T-cell (primary cell): ENCODE results near the gene GCK. TPM values are rescaled to one million over a fixed set of nuclear protein-coding genes. Genes with fewer than 3 reads are reported as not detected.

ENCODE experiments used
- ATAC-seq, 4 experiments: fragments of 200-7000 bp in 3 of 4; fragments of 150-1000 bp in 1 of 4; cut with Tn5 transposase; replicated peaks in 1 of 4; 1 replicate in 3 of 4; 2 replicates in 1 of 4; pipeline ENCODE4 v1.10.0; 2021; ENCODE audit warnings: moderate library complexity in 3 of 4, mild to moderate bottlenecking in 2 of 4, moderate number of reproducible peaks in 1 of 4
- CTCF ChIA-PET, 2 donors: fragments of 300-600 bp; sonication (Branson Sonifier 250); formaldehyde crosslinking; loops; one replicate each; lab custom pipeline; 2022; ENCODE audit warnings: antibody characterized with exemption in 2 of 2; lab: Charles Lee
- POLR2A ChIA-PET, 2 donors: fragments of 300-600 bp; sonication (Branson Sonifier 250); formaldehyde crosslinking; loops; one replicate each; lab custom pipeline; 2022; ENCODE audit warnings: antibody characterized with exemption in 2 of 2; lab: Charles Lee
- DNase-seq, 35 experiments: peaks; one replicate each; pipeline versions ENCODE4 v3.0.0 to v3.0.0-alpha.2; 2013 to 2023
- H3K27ac ChIP-seq: one replicate; pipeline ENCODE4 v1.5.1; 2013; ENCODE audit warnings: low read length
- H3K27me3 ChIP-seq, 2 experiments: replicated peaks in 1 of 2; 1 replicate in 1 of 2; 2 replicates in 1 of 2; pipeline versions ENCODE4 v1.6.1 to v1.7.0; 2013; ENCODE audit warnings: low read length in 1 of 2, mixed read lengths in 1 of 2; ENCODE audit not compliant: control insufficient read depth in 2 of 2, insufficient read depth in 2 of 2; ENCODE audit errors: extremely low read depth in 1 of 2
- H3K36me3 ChIP-seq, 2 donors: 1 replicate in 1 of 2; 2 replicates in 1 of 2; pipeline versions ENCODE4 v1.6.1 to v1.7.0; 2013; ENCODE audit warnings: low read length in 1 of 2; ENCODE audit not compliant: control insufficient read depth in 2 of 2, insufficient read depth in 1 of 2; ENCODE audit errors: extremely low read depth in 1 of 2
- H3K4me1 ChIP-seq, 2 experiments: 1 replicate in 1 of 2; 2 replicates in 1 of 2; pipeline versions ENCODE4 v1.6.1 to v1.7.0; 2013; ENCODE audit warnings: low read length in 2 of 2, mixed read lengths in 1 of 2; ENCODE audit not compliant: insufficient read depth in 2 of 2, control insufficient read depth in 1 of 2; ENCODE audit errors: extremely low read depth in 1 of 2
- H3K4me3 ChIP-seq, 2 donors: 1 replicate in 1 of 2; 2 replicates in 1 of 2; pipeline versions ENCODE4 v1.5.1 to v1.7.0; 2013; ENCODE audit warnings: mild to moderate bottlenecking in 2 of 2, low read length in 1 of 2, moderate library complexity in 1 of 2; ENCODE audit not compliant: control insufficient read depth in 1 of 2; ENCODE audit errors: extremely low read depth in 1 of 2
- H3K9me3 ChIP-seq: 2 replicates; pipeline ENCODE4 v1.7.0; 2013
- H3K27ac Mint-ChIP-seq, 2 donors: one replicate each; pipeline ENCODE4 v1.8.0; 2020 to 2021; ENCODE audit warnings: mild to moderate bottlenecking in 2 of 2, mixed read lengths in 2 of 2
- H3K27me3 Mint-ChIP-seq, 2 donors: one replicate each; pipeline ENCODE4 v1.8.0; 2021 to 2022; ENCODE audit warnings: mixed read lengths in 2 of 2
- H3K36me3 Mint-ChIP-seq: one replicate; pipeline ENCODE4 v1.8.0; 2021; ENCODE audit warnings: mixed read lengths
- H3K4me1 Mint-ChIP-seq, 3 donors: one replicate each; pipeline ENCODE4 v1.8.0; 2020 to 2022; ENCODE audit warnings: mixed read lengths in 3 of 3, mild to moderate bottlenecking in 1 of 3
- H3K4me3 Mint-ChIP-seq, 3 donors: one replicate each; pipeline ENCODE4 v1.8.0; 2020 to 2022; ENCODE audit warnings: mild to moderate bottlenecking in 3 of 3, mixed read lengths in 3 of 3, moderate library complexity in 3 of 3
- H3K9me3 Mint-ChIP-seq, 3 donors: one replicate each; pipeline ENCODE4 v1.8.0; 2020 to 2022; ENCODE audit warnings: mixed read lengths in 3 of 3
- WGBS: methylation state at CpG from one replicate; pipeline ENCODE4 v1.1.5; 2013; ENCODE audit warnings: missing lambda C conversion rate; ENCODE audit not compliant: insufficient coverage; 5-methylcytosine and 5-hydroxymethylcytosine counted together
- total RNA-seq, 35 experiments: library from RNA in 6 of 35; stranded (reverse) in 6 of 35; fragments of 120-200 nt in 1 of 35; gene quantifications; one replicate each; pipeline versions ENCODE4 v1.2.1 to v1.2.4 and lab custom pipeline; 2013 to 2026

GCK gene
- total RNA-seq, 5 donors from 2014 or later (not counting 1 experiment from before 2014, with no cell fraction given): 0.28 to 0.82 (median 0.43) TPM; not detected in 1

DNA sequence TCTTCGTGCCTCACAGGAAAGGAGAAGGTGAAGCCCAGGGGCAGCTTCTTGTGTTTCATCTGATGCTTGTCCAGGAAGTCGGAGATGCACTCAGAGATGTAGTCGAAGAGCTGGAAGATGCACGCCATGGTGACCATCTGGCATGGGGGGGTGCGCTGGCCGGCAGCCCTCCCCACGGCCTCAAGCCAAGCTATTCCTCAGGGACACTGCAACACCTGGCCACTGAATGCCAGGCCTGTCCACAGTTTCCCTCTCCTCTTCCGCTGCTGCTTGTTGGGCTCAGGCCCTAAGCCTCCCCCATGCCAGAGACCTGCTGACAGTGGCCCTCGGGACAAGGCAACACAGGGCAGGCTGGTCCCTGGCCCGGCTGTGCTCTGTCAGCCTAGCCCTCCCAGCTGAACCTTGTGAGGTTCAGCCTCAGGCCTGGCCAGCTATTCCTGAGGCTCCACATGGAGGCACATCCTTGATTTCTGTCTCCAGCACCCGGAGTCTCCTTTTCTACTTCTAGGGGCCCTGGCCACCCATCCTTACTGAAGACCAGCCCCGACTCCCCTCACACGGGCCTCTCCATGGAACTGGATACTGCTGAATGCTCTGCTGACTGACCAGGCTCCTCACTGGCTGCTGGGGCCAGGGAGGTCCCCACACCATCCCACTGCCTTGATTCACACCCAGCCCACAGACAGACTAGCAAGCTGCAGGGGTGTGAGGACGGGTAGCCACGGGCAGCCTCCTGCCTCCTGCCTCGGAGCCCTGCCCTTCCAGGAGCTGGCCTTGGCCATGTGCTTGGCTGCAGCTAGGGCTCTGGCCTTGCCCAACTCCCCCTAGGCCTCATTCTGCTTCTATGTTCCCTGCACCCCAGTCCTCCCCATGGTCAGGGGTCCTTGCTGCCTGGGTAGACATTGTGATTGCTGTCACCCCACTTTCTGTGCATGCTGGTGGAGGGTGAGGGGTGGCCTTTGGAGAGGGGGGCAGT is 38.0 kb downstream of the GCK start:
- Histone ChIP-seq H3K4me3 (no peak overlapping the region), H3K36me3 (no peaks in the 10 kb centered on the region), H3K9me3 (no peaks in the 10 kb centered on the region), H3K27ac (no peak overlapping the region), H3K4me1 (peaks cover 0 to 6% of the 10 kb centered on the region in 2 experiments), H3K27me3 (peaks cover 0 to 17% of the 10 kb centered on the region in 2 experiments)
- Mint-ChIP-seq H3K4me1 (peaks cover 0 to 3% (median 3%) of the 10 kb centered on the region in 3 donors), H3K27ac (no peak overlapping the region), H3K27me3 (peaks cover 0 to 5% of the 10 kb centered on the region in 2 donors), H3K9me3 (no peaks in the 10 kb centered on the region), H3K36me3 (no peaks in the 10 kb centered on the region), H3K4me3 (no peak overlapping the region)
- POLR2A ChIA-PET: no interaction called here
- DNase-seq (no peak), ATAC-seq (no peak)
- 87% methylated on average over 15 of the region's 16 CpGs for WGBS
- CTCF ChIA-PET: no interaction called here

DNA sequence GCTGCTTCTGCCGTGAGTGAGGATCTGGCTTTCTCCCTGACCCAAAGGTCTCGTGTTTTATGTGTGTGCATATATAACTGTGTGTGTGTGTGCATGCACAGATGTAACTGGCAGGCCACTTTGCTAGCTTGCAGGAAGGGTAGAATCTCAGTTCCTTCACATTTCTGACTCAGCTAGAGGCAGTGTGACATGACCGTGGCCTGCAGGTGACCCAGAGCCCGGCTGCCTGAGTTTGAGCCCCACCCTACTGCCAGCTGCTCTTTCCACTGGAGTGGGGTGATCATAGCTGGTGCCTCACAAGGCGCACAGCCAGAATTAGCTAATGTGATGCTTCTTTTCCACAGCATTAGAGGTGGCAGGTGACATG is 38.8 kb downstream of the GCK start:
- no peak for ATAC-seq

DNA sequence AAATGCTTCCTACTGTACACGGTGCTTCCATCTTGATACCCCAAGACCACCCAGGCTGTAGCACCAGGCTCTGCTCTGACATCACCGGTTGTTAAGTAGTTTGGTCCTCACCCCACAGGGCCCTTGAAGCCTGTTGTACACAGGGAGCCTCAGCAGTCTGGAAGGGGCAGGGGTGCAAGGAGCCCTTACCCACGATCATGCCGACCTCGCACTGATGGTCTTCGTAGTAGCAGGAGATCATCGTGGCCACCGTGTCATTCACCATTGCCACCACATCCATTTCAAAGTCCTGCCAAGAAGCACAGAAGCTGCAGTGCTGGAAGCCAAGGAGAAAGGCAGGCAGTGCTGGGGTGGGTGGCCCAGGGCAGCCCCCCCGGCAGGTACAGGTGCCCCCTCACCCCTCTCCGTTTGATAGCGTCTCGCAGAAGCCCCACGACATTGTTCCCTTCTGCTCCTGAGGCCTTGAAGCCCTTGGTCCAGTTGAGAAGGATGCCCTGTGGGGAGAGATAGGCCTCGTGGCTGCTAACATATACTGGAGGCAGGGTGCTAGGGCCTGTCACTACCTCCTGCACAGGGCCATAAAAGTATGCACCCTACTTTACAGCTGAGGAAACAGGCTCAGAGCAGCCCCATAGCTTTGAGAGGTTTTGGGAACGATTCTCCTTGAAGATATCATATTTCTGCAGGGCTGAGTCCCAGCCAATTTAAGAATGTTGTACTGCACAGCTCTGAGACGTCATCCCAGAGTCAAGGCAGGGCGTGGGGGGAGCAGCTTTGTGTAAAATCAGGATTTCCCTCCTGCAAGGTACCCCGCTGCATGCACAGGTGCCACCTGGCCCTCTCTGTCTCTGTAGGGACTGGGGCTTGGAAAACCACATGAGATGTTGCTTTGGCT is 39.4 kb downstream of the GCK start:
- no peak overlapping the region for H3K27ac ChIP-seq
- peaks cover 6 to 11% (median 10%) of the 10 kb centered on the region in 3 donors for H3K4me1 Mint-ChIP-seq
- POLR2A ChIA-PET: no interaction called here
- H3K4me3 ChIP-seq: no peak overlapping the region
- H3K9me3 Mint-ChIP-seq: no peaks in the 10 kb centered on the region
- peaks cover 0 to 11% of the 10 kb centered on the region in 2 donors for H3K27me3 Mint-ChIP-seq
- H3K4me1 ChIP-seq: peaks cover 4 to 19% of the 10 kb centered on the region in 2 experiments
- ATAC-seq (no peak), DNase-seq (no peak)
- no peaks in the 10 kb centered on the region for H3K36me3 ChIP-seq
- H3K4me3 Mint-ChIP-seq: no peak overlapping the region
- peaks cover 0 to 21% of the 10 kb centered on the region in 2 experiments for H3K27me3 ChIP-seq
- no peaks in the 10 kb centered on the region for H3K36me3 Mint-ChIP-seq
- 93% methylated on average over 8 of the region's 18 CpGs for WGBS
- no peak overlapping the region for H3K27ac Mint-ChIP-seq
- CTCF ChIA-PET: no interaction called here
- H3K9me3 ChIP-seq: no peaks in the 10 kb centered on the region

More for the DNA sequence above, 38.8 kb downstream of the GCK start:
- peaks cover 4 to 13% of the 10 kb centered on the region in 2 experiments for H3K4me1 ChIP-seq
- POLR2A ChIA-PET: no interaction called here
- H3K27ac ChIP-seq: no peak overlapping the region
- no peak for DNase-seq
- Mint-ChIP-seq H3K4me3 (no peak overlapping the region), H3K4me1 (peaks cover under 1 to 7% (median 4%) of the 10 kb centered on the region in 3 donors), H3K9me3 (no peaks in the 10 kb centered on the region), H3K36me3 (no peaks in the 10 kb centered on the region), H3K27ac (no peak overlapping the region), H3K27me3 (peaks cover 0 to 6% of the 10 kb centered on the region in 2 donors)
- H3K27me3 ChIP-seq: peaks cover 0 to 20% of the 10 kb centered on the region in 2 experiments
- H3K4me3 ChIP-seq: no peak overlapping the region
- CTCF ChIA-PET: no interaction called here
- WGBS: 63% methylated on average over 3 of the region's 5 CpGs
- H3K36me3 ChIP-seq: no peaks in the 10 kb centered on the region
- no peaks in the 10 kb centered on the region for H3K9me3 ChIP-seq

DNA sequence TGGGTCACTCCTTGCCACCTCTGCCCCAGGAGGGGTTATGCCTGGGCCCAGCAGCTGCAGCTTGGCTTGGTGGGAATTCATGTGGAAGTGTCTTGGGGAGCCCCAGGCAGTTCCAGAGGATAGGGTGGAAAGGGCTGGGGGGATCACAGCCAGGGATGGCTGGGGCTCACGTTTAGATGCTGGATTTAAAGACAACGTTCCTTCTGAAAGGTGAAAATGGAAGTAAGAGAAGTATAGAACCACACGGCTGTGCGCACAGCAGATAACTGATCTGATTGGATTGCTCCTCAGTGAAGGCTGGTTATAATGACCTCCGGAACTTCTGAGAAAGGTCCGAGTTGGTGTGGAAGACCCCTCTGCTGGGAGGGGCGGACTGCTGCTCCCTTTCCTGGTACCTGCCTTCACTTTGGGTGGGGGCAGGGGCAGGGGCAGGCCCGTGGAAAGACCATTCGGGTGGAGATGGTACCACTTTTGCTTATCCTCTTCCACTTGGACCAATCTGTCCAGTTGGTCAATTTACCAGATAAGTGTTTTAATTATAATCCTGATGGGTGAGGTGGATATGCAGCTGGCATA is 40.2 kb downstream of the GCK start:
- ATAC-seq (no peak), DNase-seq (no peak)
- Mint-ChIP-seq H3K36me3 (no peaks in the 10 kb centered on the region), H3K4me3 (no peak overlapping the region), H3K4me1 (peaks cover 6 to 11% (median 10%) of the 10 kb centered on the region in 3 donors), H3K27me3 (peaks cover 0 to 11% of the 10 kb centered on the region in 2 donors), H3K27ac (no peak overlapping the region), H3K9me3 (no peaks in the 10 kb centered on the region)
- Histone ChIP-seq H3K9me3 (no peaks in the 10 kb centered on the region), H3K4me1 (peaks cover 4 to 19% of the 10 kb centered on the region in 2 experiments), H3K4me3 (no peak overlapping the region), H3K27ac (no peak overlapping the region), H3K27me3 (peaks cover 0 to 28% of the 10 kb centered on the region in 2 experiments), H3K36me3 (no peaks in the 10 kb centered on the region)
- ChIA-PET POLR2A (no interaction called here), CTCF (no interaction called here)
- WGBS: 73% methylated on average over 6 of the region's 9 CpGs

DNA sequence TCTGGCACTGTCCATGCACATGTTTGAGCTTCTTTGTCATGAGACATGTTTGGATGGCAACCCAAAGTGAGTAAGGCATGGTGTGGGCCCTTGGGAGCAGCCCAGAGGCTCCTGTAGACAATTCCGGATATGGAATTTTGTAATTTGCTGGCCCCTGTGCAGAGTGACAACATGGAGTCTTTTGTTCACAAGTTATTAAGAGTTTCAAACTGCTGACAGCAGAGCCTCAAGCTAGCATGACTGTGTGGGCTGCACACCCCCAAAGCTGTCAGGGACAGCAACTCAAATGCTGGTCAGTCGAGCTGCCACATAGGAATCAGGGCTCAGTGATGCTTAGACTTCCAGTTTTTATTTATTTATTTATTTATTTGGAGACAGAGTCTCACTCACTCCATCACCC is 41.1 kb downstream of the GCK start:
- ChIA-PET CTCF (interaction anchor here in 1 of 2 donors (0.6 kb wide), 1 partner anchor 476 kb away, joined by 6 read pairs; no protein-coding TSS in a partner anchor), POLR2A (no interaction called here)
- Histone ChIP-seq H3K4me3 (no peak overlapping the region), H3K27ac (no peak overlapping the region), H3K4me1 (peaks cover 4 to 19% of the 10 kb centered on the region in 2 experiments), H3K36me3 (no peaks in the 10 kb centered on the region), H3K9me3 (no peaks in the 10 kb centered on the region), H3K27me3 (peaks cover 0 to 28% of the 10 kb centered on the region in 2 experiments)
- Mint-ChIP-seq H3K9me3 (no peaks in the 10 kb centered on the region), H3K4me1 (peaks cover 6 to 11% (median 10%) of the 10 kb centered on the region in 3 donors), H3K36me3 (no peaks in the 10 kb centered on the region), H3K27me3 (peaks cover 0 to 11% of the 10 kb centered on the region in 2 donors), H3K4me3 (no peak overlapping the region), H3K27ac (no peak overlapping the region)
- DNase-seq: no peak
- 100% methylated on average over 1 of the region's 2 CpGs for WGBS
- no peak for ATAC-seq
